Endothelial cell (in vitro differentiated cells): ENCODE results near the gene PCDHA8. TPM values are rescaled to one million over a fixed set of nuclear protein-coding genes. Genes with fewer than 3 reads are reported as not detected.

Source experiments
- total RNA-seq: library from RNA; stranded (reverse); fragmentation: NEBNext Ultra II Directional; extraction: Animal tissue kit (Norgen Biotek cat#: 25700); gene quantifications from one replicate; pipeline ENCODE4 v1.2.1, GENCODE V29; 2021; ENCODE audit not compliant: unreplicated experiment

Gene PCDHA8
- total RNA-seq, 1 donor from 2014 or later: 1.6 TPM

Other genes with a start within 250 kb of the PCDHA8 start
- gene CD14, start 208.0 kb upstream of the PCDHA8 start, total RNA-seq: not detected
- 22.7 TPM for gene TMCO6, start 201.7 kb upstream of the PCDHA8 start, total RNA-seq
- gene NDUFA2, start 193.6 kb upstream of the PCDHA8 start, total RNA-seq: 56.0 TPM
- gene IK, start 193.4 kb upstream of the PCDHA8 start, total RNA-seq: 76.1 TPM
- gene WDR55, start 176.3 kb upstream of the PCDHA8 start, total RNA-seq: 28.5 TPM
- 1.8 TPM for gene DND1, start 167.6 kb upstream of the PCDHA8 start, total RNA-seq
- gene HARS1, start 149.8 kb upstream of the PCDHA8 start, total RNA-seq: 75.0 TPM
- gene HARS2, start 149.7 kb upstream of the PCDHA8 start, total RNA-seq: 37.0 TPM
- gene ZMAT2, start 140.7 kb upstream of the PCDHA8 start, total RNA-seq: 51.0 TPM
- gene PCDHA1, start 55.0 kb upstream of the PCDHA8 start, total RNA-seq: 0.13 TPM
- 4.2 TPM for gene PCDHA2, start 46.3 kb upstream of the PCDHA8 start, total RNA-seq
- 2.6 TPM for gene PCDHA3, start 40.1 kb upstream of the PCDHA8 start, total RNA-seq
- 9.9 TPM for gene PCDHA4, start 34.1 kb upstream of the PCDHA8 start, total RNA-seq
- 2.7 TPM for gene PCDHA5, start 19.6 kb upstream of the PCDHA8 start, total RNA-seq
- gene PCDHA6, start 13.2 kb upstream of the PCDHA8 start, total RNA-seq: 2.3 TPM
- 2.9 TPM for gene PCDHA7, start 6.9 kb upstream of the PCDHA8 start, total RNA-seq
- 1.7 TPM for gene PCDHA9, start 7.2 kb downstream of the PCDHA8 start, total RNA-seq
- gene PCDHA10, start 14.7 kb downstream of the PCDHA8 start, total RNA-seq: 16.9 TPM
- gene PCDHA11, start 27.8 kb downstream of the PCDHA8 start, total RNA-seq: 7.8 TPM
- gene PCDHA12, start 34.1 kb downstream of the PCDHA8 start, total RNA-seq: 9.7 TPM
- gene PCDHA13, start 40.9 kb downstream of the PCDHA8 start, total RNA-seq: 2.5 TPM
- 7.5 TPM for gene PCDHAC1, start 85.1 kb downstream of the PCDHA8 start, total RNA-seq
- gene PCDHAC2, start 125.3 kb downstream of the PCDHA8 start, total RNA-seq: 5.2 TPM
- gene PCDHB1, start 210.2 kb downstream of the PCDHA8 start, total RNA-seq: not detected